Fibroblast of skin of back (primary cell): ENCODE results near the gene GMEB2.

Source experiments
- DNase-seq: peaks from one replicate; pipeline ENCODE4 v3.0.0-alpha.2; 2013

Gene GMEB2

GRCh38 chr20:63543733-63544132 is 83.2 kb downstream of the GMEB2 start:
- DNase-seq, result no peak

- DNase-seq, result no peak
These were observed 83.8 kb downstream of the GMEB2 start for GRCh38 chr20:63543131-63543530.

GRCh38 chr20:63542696-63543095 is 84.2 kb downstream of the GMEB2 start:
- DNase-seq, result no peak

DNA sequence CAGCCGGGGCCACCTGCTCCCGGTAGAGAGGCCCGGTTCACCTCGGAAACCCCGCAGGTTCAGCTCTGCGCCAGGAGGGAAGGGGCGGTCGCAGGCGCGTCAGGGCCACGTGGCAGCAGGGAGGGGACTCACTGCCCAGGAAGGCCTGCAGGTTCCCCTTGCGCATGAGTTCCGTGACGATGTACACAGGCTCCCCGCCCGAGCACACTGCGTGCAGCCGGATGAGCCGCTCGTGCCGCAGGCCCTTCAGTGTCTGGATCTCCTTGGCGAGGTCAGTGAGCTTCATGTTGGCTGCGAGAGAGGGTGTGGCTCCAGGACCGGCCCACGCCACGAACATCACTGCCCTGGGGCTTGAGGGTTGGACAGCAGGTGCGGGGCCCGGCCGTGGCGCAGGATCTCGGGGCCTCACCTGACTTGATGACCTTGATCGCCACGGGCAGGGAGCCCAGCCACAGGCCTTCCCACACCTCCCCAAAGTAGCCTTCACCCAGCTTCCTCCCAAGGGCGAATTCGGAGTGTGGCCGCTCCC is 84.8 kb downstream of the GMEB2 start:
- no peak for DNase-seq

DNA sequence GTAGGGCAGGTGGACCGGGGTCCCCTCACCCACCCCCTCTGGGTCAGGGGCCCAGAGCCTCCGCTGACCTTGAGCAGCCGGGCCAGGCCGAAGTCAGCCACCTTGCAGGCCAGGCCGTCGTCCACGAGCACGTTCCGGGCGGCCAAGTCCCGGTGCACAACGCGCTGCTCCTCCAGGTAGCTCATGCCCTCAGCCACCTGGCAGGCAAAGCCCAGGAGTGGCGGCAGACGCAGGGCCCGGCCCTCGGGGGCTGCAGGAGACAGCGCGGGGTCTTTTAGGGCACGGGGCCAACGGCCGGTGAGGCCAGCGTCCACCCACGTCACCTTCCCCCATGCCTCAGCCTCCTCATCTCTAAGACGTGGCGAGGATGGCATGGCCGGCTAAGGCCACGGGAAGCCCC is 85.5 kb downstream of the GMEB2 start:
- DNase-seq, result no peak

DNA sequence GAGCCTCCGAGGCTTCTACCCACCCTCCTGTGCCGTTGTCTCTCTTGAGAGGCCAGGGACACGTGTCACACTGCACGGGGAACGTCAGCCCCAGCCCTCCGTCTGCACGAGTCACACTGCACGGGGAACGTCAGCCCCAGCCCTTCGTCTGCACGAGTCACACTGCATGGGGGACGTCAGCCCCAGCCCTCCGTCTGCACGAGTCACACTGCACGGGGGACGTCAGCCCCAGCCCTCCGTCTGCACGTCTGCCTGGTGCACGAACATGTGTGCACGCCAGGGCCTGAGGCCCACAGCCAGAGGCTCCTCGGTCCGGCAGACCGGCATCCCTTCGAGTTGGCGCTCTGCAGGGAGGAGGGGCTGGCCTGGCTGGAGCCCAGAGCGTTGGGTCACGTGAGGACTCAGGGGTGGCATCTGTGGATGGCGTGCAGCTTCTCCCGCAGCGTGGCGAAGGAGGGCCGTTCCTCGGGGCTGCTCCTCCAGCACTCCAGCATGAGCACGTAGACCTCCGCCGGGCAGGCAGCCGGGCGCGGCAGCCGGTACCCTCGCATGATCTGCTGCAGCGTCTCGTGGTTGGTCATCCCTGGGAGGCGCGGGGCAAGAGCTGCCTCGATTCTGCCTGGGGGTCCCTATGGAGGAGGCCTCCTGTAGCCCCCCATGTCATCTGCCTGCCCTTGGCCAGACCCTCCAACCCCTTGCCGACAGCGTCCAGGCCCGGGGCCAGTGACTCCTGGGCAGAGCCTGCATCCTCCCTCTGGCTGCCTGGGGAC is 86.3 kb downstream of the GMEB2 start:
- DNase-seq, result peak; percentile 42

DNA sequence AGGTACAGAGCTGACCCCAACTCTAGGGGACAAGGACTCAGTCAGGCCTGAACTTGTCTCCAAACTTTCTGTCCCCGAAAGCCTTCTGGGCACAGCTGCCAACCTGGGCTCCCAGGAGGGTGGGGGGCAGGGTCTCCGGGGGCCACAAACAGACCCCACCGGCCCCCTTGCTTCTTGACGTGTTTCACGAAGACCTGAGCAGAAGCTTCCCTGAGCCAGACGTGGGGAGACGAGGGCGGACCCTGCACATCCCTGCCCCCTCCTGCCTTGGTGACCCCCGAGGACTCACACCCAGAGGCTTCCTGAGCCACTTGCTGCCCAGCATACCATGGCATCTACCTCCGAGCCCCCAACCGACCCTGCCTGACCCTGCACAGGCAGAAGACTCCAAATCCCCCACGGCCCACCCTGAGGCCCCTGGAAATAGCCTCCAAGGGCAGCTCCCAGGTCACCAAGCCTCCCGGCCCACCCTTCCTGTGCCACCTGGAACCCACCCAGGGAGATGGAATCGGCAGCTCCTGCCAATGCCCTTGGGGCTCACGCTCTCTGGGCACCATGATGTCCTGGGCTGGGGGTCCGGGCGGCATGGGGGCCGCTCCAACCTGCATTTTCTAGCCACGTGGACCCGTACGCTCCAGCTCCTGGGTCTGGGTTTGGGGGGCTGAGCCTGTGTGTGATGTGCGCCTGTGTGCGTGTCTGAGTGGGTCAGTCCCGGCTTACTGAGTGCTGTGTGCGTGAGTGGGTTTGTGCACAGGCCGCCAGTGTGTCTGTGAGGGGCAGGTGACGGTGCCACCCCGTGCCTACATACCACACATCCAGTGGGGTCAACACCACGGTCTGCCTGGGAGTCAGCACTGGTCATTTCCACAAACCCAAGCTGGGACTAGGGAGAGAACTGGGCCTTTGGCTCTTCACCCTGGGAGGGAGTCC is 87.2 kb downstream of the GMEB2 start:
- DNase-seq, result no peak

DNA sequence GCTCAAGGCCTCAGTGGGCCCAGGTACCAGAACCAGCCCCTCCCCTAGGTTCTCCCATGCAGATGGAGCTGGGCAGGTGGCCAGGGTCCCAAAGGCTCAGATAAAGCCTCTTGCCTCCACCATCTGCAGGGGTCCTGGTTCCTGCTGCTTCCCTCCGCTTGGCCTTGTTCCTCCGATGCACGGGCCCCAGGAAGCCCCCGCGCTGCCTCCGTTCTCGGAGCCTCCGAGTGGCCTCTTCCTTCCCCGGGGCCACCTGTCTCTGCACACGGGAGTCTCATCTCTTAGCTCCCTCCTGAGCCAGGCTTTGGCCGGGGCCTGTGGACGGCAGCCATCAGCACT is 87.8 kb downstream of the GMEB2 start:
- no peak for DNase-seq

DNA sequence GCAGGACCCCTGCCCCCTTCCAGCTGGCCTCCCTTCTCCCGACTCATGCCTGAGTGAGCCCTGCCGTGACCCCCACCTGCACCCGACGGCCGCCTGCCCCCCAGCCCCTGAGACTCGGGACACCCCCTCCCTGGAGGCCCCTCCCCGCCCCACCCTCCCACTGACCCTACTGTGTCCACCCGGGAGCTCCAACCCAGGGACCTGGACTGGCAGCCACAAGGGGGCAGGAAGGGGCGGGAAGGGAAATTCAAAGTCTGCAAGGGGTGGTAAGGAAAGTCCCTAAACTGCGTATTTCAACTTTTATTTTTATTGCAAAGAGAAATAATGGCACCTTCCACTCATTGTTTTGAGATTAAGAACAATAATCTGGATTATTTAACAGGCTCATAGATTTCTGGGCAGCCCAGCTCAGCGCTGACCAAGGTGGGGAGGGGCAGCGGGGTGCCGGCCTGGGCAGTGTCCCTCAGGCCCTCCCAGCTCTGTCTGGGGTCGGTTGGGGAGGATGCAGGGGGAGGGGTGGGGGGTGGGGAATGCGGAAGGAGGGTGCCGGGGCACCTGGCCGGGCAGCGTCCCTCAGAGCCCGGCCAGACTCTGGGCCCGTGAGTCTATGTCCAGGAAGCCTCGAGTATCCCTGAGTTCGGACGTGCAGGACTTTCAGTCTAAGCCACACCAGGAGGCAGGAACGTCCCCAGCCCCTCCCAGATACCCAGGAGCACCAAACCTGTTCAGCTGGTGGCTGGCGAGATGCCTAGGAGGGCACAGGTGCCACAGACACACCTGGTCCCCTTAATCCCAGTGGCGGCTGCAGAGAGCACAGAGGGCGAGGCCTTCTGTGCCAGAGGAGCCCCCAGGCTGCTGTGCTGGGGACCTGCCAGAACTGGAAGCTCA is 88.5 kb downstream of the GMEB2 start:
- DNase-seq, result no peak
